GM20431 (cell line): Measurements from ENCODE around the gene CCDC85A.

Source experiments
- in situ Hi-C: fragments of 300-500 bp; cut with MseI, MboI; formaldehyde crosslinking; loops from one replicate; pipeline ENCODE4 v1.15.0; 2020; ENCODE audit warnings: low sequenced_read_pairs; ENCODE audit not compliant: unreplicated experiment

CCDC85A gene

GRCh38 chr2:56185582-56186046 is 1.8 kb downstream of the CCDC85A start:
- in situ Hi-C loops: loop anchor here (25.0 kb wide), 2 partner anchors 577 to 1327 kb away; no protein-coding TSS in a partner anchor

GRCh38 chr2:56191617-56192016 is 7.8 kb downstream of the CCDC85A start:
- in situ Hi-C loops: loop anchor here (25.0 kb wide), 2 partner anchors 571 to 1321 kb away; no protein-coding TSS in a partner anchor

- in situ Hi-C loops: loop anchor here (25.0 kb wide), 2 partner anchors 570 to 1320 kb away; no protein-coding TSS in a partner anchor
Observed at GRCh38 chr2:56192664-56193305, 9.0 kb downstream of the CCDC85A start.

DNA sequence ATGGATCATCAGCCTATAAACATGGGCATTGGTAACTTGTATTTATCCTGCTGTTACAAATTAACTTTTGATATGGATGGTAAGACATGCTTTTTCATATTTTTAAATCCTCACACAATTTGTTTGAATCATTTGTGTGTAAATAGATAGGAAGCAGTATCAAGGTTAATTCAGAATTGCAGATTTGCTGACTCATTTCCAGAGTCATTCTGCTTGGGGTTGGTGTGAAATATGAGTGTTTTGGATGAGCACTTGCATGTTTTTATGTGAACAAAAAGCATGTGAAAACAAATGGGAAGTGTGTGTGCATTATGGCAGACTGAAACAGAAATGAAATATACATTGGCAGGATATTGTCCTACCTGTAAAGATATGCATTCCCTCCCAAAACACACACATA is 11.8 kb downstream of the CCDC85A start:
- in situ Hi-C loops: loop anchor here (25.0 kb wide), 2 partner anchors 567 to 1317 kb away; no protein-coding TSS in a partner anchor

- in situ Hi-C loops: loop anchor here (25.0 kb wide), 2 partner anchors 564 to 1314 kb away; no protein-coding TSS in a partner anchor
Observed at GRCh38 chr2:56197816-56198215, 14.0 kb downstream of the CCDC85A start.

GRCh38 chr2:56198936-56199335 is 15.1 kb downstream of the CCDC85A start:
- in situ Hi-C loops: loop anchor here (25.0 kb wide), 2 partner anchors 563 to 1313 kb away; no protein-coding TSS in a partner anchor

DNA sequence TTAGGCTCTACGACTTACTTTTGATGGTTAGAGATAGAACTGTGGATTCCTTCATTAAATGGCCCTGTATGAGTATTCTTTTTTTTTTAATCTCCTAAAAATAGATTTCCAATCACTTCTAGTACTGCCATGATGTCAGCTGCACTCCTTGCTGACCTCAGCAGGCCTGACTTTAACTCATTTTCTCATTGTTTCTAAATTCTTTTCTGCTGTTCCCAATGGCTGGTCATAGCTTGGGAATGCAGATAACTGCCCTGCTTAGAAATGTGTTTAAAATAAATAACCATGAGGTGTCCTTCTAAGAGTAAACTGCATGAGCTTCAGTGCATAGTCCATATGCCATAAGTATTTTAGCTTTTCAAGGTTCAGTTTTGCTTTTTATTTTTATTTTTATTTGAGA is 15.7 kb downstream of the CCDC85A start:
- in situ Hi-C loops: loop anchor here (25.0 kb wide), 2 partner anchors 563 to 1313 kb away; no protein-coding TSS in a partner anchor

DNA sequence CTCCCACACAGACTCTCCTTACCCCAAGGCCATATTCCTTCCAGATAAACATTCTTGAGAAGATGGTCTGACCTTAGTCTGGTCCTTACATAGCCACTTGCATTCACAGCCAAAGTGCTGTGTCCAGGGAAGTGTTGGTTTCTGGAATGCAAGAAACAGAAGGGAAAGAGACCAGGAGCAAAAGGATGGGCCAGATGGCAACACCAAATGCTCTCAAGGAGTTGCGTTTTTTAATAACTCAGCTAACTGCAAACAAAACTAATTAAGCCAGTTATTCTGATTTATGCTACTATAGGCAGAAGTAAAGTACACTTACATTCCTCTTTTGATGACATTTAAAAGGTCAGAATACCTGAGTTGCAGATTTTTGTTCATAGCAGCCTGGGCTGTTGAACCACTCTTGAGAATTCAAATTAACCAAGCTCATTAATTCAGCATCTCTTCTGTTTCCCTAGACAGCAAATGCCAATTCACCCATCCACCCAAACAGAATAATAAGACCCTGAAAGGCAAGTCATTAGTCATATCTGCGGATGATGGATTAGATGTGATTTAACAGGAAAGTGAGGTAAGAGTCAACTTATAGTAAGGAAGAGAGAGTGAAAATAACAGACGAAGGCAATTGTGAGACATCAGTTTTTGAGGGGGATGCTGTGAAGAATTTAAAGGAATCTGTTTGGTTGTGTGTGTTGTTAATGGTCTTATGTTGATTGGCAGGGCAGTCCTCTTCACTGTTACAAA is 18.8 kb downstream of the CCDC85A start:
- in situ Hi-C loops: no loop called here

DNA sequence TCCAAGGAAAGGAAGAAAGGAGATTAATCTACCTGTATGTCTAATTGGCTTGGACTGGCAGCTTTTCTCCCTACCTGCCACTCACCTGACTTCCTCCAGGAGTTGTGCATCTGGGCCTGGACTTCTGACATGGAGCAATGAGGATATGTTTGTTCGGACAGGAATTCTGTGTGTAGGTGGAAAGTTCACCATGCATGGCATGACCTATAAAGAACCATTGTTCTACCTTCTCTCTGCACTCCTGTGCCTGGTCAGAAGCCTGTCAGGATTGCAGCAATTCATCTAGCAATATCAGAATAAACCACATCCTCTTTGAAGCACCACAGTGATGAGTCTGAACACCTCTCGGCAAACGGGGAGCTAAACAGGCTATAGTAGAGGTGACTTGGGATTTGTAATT is 20.8 kb downstream of the CCDC85A start:
- in situ Hi-C loops: no loop called here

- in situ Hi-C loops: no loop called here
Observed at GRCh38 chr2:56206250-56206649, 22.5 kb downstream of the CCDC85A start.

DNA sequence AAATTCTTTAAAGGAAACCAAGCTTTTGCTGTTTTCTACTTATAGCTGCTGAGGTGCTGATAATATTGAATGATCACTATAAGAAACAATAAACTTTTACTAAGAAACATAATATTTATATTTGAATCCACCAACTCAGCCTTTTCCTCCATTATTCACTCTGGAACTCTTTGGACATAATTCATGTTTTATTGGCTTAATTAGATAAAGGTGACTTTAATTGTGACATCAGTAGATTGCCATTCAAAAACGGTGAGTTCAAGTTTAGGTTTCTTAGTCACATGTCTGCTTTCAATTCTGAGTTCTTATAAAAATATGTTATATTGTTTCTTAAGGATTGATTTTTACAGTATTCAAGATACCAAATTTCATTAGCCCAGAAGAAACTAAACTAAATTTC is 24.0 kb downstream of the CCDC85A start:
- in situ Hi-C loops: no loop called here

DNA sequence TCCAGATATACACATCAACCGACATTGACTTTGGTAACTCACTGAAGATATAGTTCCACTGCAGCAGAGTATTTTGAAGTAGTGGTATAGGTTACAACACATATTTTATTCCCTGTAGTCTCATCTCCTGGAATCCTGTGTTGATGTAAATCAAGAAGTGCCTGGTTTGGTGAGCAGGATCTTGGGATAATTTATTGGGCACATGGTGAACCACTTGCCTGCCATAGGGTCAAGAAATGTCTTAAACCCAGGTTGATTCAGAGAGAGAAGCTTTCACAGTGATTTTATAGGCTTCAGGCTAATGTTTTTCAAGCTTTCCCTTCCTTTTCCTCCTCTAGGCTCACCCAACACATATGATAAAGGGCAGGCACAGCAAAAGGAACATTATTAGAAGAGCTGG is 24.6 kb downstream of the CCDC85A start:
- in situ Hi-C loops: no loop called here

- in situ Hi-C loops: no loop called here
Observed at GRCh38 chr2:56209701-56210100, 25.9 kb downstream of the CCDC85A start.

- in situ Hi-C loops: no loop called here
Observed at GRCh38 chr2:56210291-56210690, 26.5 kb downstream of the CCDC85A start.

GRCh38 chr2:56211048-56211447 is 27.3 kb downstream of the CCDC85A start:
- in situ Hi-C loops: no loop called here

- in situ Hi-C loops: no loop called here
Observed at GRCh38 chr2:56215911-56216310, 32.1 kb downstream of the CCDC85A start.

DNA sequence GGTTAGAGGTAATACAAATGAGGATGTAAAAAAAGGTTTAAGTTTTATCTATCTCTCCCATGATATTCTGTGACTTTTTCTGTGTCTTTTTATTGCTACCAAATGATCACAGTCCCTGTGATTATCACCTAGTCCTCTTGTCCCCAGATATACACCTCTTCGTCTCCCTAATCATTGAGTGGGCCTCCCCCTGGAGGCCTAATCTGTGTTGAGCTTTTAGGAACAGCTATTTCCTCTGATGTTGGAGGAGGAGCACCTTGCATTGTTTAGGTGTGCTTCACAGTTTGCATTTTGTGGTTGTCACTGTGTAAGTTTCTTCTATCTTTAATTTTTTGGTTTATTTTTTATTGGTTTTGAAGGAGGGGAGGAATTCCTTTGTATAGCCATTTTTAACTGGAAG is 33.3 kb downstream of the CCDC85A start:
- in situ Hi-C loops: no loop called here

DNA sequence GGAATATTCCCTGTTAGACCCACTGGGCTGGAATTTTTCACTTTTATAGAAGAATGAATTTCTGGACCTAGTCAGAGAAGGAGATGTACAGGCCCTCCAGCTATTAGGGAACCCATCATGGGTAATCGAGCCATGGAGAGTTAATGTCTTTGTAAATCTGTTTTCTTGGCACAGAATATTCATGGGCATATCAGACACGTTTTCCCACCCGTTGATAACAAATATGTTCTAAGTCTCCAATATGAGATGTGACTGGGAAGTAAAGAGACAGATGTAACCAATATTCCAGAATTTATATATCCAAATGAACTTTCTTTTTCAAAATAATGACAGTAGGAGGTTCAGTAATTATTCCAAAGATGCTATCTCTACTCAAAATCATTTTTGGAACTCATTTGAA is 38.7 kb downstream of the CCDC85A start:
- in situ Hi-C loops: no loop called here

DNA sequence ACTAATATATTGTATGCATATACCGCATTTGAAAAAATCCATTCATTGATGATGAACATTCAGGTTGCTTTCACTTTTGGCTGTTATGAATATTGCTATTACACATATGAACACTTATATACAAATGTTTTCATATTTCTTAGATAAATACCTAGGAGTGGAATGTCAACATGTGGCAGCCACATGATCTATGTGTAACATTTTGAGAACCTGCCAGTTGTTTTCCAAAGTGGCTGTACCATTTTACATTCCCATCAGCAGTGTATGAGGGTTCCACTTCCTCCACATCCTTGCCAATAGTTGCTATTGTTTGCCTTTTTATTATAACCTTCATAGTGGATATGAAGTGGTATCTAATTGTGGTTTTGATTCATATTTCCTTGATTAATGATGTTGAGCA is 40.5 kb downstream of the CCDC85A start:
- in situ Hi-C loops: no loop called here

GRCh38 chr2:56227811-56228210 is 44.0 kb downstream of the CCDC85A start:
- in situ Hi-C loops: no loop called here

DNA sequence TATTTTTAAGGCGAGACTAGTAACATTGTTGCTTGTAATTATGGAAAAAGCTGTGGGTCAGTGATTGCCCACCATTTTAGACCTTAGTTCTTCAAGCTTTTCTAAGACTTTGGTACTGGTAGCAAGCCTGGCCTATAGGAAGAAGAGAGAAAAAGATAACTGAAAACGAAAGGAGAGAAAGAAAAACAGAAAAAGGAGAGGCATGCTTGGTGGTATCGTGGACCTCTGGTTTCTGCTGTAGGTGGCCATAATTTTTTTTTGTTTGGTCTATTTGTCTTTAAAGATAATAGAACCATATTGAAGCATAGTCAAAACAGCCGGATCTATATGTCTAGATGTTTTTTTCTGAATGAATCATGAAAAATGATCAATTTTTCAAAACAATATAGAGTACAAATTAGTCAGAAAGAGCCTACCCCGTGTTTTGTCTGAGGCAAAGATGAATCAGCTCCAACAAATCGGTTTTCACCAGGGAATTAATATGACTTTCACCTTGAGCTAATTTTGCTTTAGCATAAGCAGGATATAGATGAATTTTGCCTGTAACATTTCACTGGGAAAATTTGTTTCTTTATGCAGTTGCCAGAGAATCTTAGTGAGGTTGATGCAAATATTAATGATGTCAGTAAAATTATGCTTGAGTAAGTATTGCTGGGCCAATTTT is 45.7 kb downstream of the CCDC85A start:
- in situ Hi-C loops: no loop called here
